ENCODE data around the gene TGM1.

TGM1 gene

GRCh38 chr14:24262821-24263733 lies at the start of gene TGM1:
TGM1 (minus strand) TSS chr14:24263177; CDS start chr14:24262352, 825 bp downstream.
- no peaks in the 10 kb centered on the region for H3K9me3 ChIP-seq (ENCODE audit: control insufficient read depth, insufficient read depth, low read length)
- no peak for DNase-seq (ENCODE audit: low read depth, low spot score)
- no peaks in the 10 kb centered on the region for H3K27me3 ChIP-seq (ENCODE audit: control insufficient read depth, insufficient read depth, low read length)
- no peak within 1 kb of the TSS for H3K4me3 ChIP-seq (ENCODE audit: low read length)
- peaks cover 4% of the 10 kb centered on the region; the same call in 1 of the 2 replicates for H3K36me3 ChIP-seq (ENCODE audit: control insufficient read depth, insufficient read depth, low read length)
- no peak within 1 kb of the TSS for H3K27ac ChIP-seq (ENCODE audit: low read length)
- H3K4me1 ChIP-seq (ENCODE audit: control insufficient read depth, insufficient read depth, low read length): no peaks in the 10 kb centered on the region
- WGBS (ENCODE audit: insufficient coverage, insufficient read length): no CpG with 5 or more reads among the region's 14 CpGs

- H3K4me3 ChIP-seq (ENCODE audit: low read length): no peak overlapping the region
- no peaks in the 10 kb centered on the region for H3K36me3 ChIP-seq (ENCODE audit: control insufficient read depth, insufficient read depth, low read length)
- H3K27ac ChIP-seq (ENCODE audit: low read length): no peak overlapping the region
- no peak for DNase-seq (ENCODE audit: low read depth, low spot score)
- H3K4me1 ChIP-seq (ENCODE audit: control insufficient read depth, insufficient read depth, low read length): peaks cover 4% of the 10 kb centered on the region; the same call in 1 of the 2 replicates
- WGBS (ENCODE audit: insufficient coverage, insufficient read length): no CpG with 5 or more reads among the region's 1 CpG
- no peaks in the 10 kb centered on the region for H3K9me3 ChIP-seq (ENCODE audit: control insufficient read depth, insufficient read depth, low read length)
- H3K27me3 ChIP-seq (ENCODE audit: control insufficient read depth, insufficient read depth, low read length): no peaks in the 10 kb centered on the region
Observed at GRCh38 chr14:24311837-24312615, 49.0 kb upstream of the TGM1 start.

GRCh38 chr14:24310646-24311604 lies 47.9 kb upstream of the TGM1 start, which contains the start of gene LTB4R:
LTB4R (plus strand) TSS chr14:24311502; CDS start chr14:24315652, 4,150 bp downstream.
- Histone ChIP-seq H3K27me3 (ENCODE audit: control insufficient read depth, insufficient read depth, low read length) (no peaks in the 10 kb centered on the region), H3K4me1 (ENCODE audit: control insufficient read depth, insufficient read depth, low read length) (peaks cover 4% of the 10 kb centered on the region; the same call in 1 of the 2 replicates), H3K4me3 (ENCODE audit: low read length) (peak within 1 kb of the TSS; percentile 45), H3K36me3 (ENCODE audit: control insufficient read depth, insufficient read depth, low read length) (peaks cover 7% of the 10 kb centered on the region; the same call in 1 of the 2 replicates), H3K9me3 (ENCODE audit: control insufficient read depth, insufficient read depth, low read length) (no peaks in the 10 kb centered on the region), H3K27ac (ENCODE audit: low read length) (no peak within 1 kb of the TSS)
- no CpG with 5 or more reads among the region's 99 CpGs for WGBS (ENCODE audit: insufficient coverage, insufficient read length)
- no peak for DNase-seq (ENCODE audit: low read depth, low spot score)

GRCh38 chr14:24310265-24310645 lies 47.3 kb upstream of the TGM1 start:
- peaks cover 11% of the 10 kb centered on the region; the same call in 1 of the 2 replicates for H3K36me3 ChIP-seq (ENCODE audit: control insufficient read depth, insufficient read depth, low read length)

GRCh38 chr14:24309538-24310264 lies 46.7 kb upstream of the TGM1 start, which contains the start of gene LTB4R2:
LTB4R2 (plus strand) TSS chr14:24310140; CDS start chr14:24310665, 525 bp downstream.
- no peaks in the 10 kb centered on the region for H3K27me3 ChIP-seq (ENCODE audit: control insufficient read depth, insufficient read depth, low read length)
- H3K4me1 ChIP-seq (ENCODE audit: control insufficient read depth, insufficient read depth, low read length): peaks cover 4% of the 10 kb centered on the region; the same call in 1 of the 2 replicates
- H3K4me3 ChIP-seq (ENCODE audit: low read length): peak within 1 kb of the TSS; percentile 45; the same call in 1 of the 2 replicates
- H3K36me3 ChIP-seq (ENCODE audit: control insufficient read depth, insufficient read depth, low read length): peaks cover 12% of the 10 kb centered on the region; the same call in 1 of the 2 replicates
- DNase-seq (ENCODE audit: low read depth, low spot score): no peak
- no peak within 1 kb of the TSS for H3K27ac ChIP-seq (ENCODE audit: low read length)
- no CpG with 5 or more reads among the region's 5 CpGs for WGBS (ENCODE audit: insufficient coverage, insufficient read length)
- H3K9me3 ChIP-seq (ENCODE audit: control insufficient read depth, insufficient read depth, low read length): no peaks in the 10 kb centered on the region

More at GRCh38 chr14:24310265-24310645, 47.3 kb upstream of the TGM1 start:
- Histone ChIP-seq H3K27ac (ENCODE audit: low read length) (no peak overlapping the region), H3K27me3 (ENCODE audit: control insufficient read depth, insufficient read depth, low read length) (no peaks in the 10 kb centered on the region), H3K4me3 (ENCODE audit: low read length) (no peak overlapping the region; the same call in 1 of the 2 replicates), H3K9me3 (ENCODE audit: control insufficient read depth, insufficient read depth, low read length) (no peaks in the 10 kb centered on the region), H3K4me1 (ENCODE audit: control insufficient read depth, insufficient read depth, low read length) (peaks cover 4% of the 10 kb centered on the region; the same call in 1 of the 2 replicates)
- DNase-seq (ENCODE audit: low read depth, low spot score): no peak
- WGBS (ENCODE audit: insufficient coverage, insufficient read length): no CpG with 5 or more reads among the region's 5 CpGs

- H3K4me1 ChIP-seq (ENCODE audit: control insufficient read depth, insufficient read depth, low read length): peaks cover 4% of the 10 kb centered on the region; the same call in 1 of the 2 replicates
- H3K4me3 ChIP-seq (ENCODE audit: low read length): no peak overlapping the region
- no peaks in the 10 kb centered on the region for H3K27me3 ChIP-seq (ENCODE audit: control insufficient read depth, insufficient read depth, low read length)
- H3K36me3 ChIP-seq (ENCODE audit: control insufficient read depth, insufficient read depth, low read length): peaks cover 23% of the 10 kb centered on the region
- no peak for DNase-seq (ENCODE audit: low read depth, low spot score)
- WGBS (ENCODE audit: insufficient coverage, insufficient read length): no CpG with 5 or more reads among the region's 7 CpGs
- H3K9me3 ChIP-seq (ENCODE audit: control insufficient read depth, insufficient read depth, low read length): no peaks in the 10 kb centered on the region
- H3K27ac ChIP-seq (ENCODE audit: low read length): no peak overlapping the region
Observed at GRCh38 chr14:24308342-24309124, 45.6 kb upstream of the TGM1 start.

- no peak for DNase-seq (ENCODE audit: low read depth, low spot score)
- WGBS (ENCODE audit: insufficient coverage, insufficient read length): no CpG with 5 or more reads among the region's 6 CpGs
- peaks cover 4% of the 10 kb centered on the region; the same call in 1 of the 2 replicates for H3K4me1 ChIP-seq (ENCODE audit: control insufficient read depth, insufficient read depth, low read length)
Observed at GRCh38 chr14:24307575-24308341, 44.8 kb upstream of the TGM1 start, which contains the start of gene CIDEB. CIDEB (minus strand) TSS chr14:24307977; CDS start chr14:24307858, 119 bp downstream.

GRCh38 chr14:24307156-24307574 lies 44.2 kb upstream of the TGM1 start:
- Histone ChIP-seq H3K27ac (ENCODE audit: low read length) (no peak overlapping the region), H3K36me3 (ENCODE audit: control insufficient read depth, insufficient read depth, low read length) (peaks cover 26% of the 10 kb centered on the region), H3K4me3 (ENCODE audit: low read length) (no peak overlapping the region)

More at GRCh38 chr14:24307575-24308341, 44.8 kb upstream of the TGM1 start, which contains the start of gene CIDEB:
- H3K27me3 ChIP-seq (ENCODE audit: control insufficient read depth, insufficient read depth, low read length): no peaks in the 10 kb centered on the region
- no peak within 1 kb of the TSS for H3K27ac ChIP-seq (ENCODE audit: low read length)
- peaks cover 25% of the 10 kb centered on the region for H3K36me3 ChIP-seq (ENCODE audit: control insufficient read depth, insufficient read depth, low read length)
- H3K4me3 ChIP-seq (ENCODE audit: low read length): no peak within 1 kb of the TSS
- no peaks in the 10 kb centered on the region for H3K9me3 ChIP-seq (ENCODE audit: control insufficient read depth, insufficient read depth, low read length)

More at GRCh38 chr14:24307156-24307574, 44.2 kb upstream of the TGM1 start:
- peaks cover 4% of the 10 kb centered on the region; the same call in 1 of the 2 replicates for H3K4me1 ChIP-seq (ENCODE audit: control insufficient read depth, insufficient read depth, low read length)
- DNase-seq (ENCODE audit: low read depth, low spot score): no peak
- no peaks in the 10 kb centered on the region for H3K27me3 ChIP-seq (ENCODE audit: control insufficient read depth, insufficient read depth, low read length)
- WGBS (ENCODE audit: insufficient coverage, insufficient read length): no CpG with 5 or more reads among the region's 11 CpGs
- H3K9me3 ChIP-seq (ENCODE audit: control insufficient read depth, insufficient read depth, low read length): no peaks in the 10 kb centered on the region
